Thyroid gland (tissue), 4 donors: ENCODE measurements around the gene OR6Y1.

Experiments used
- POLR2A ChIP-seq, 2 donors: fragments of 450-650 bp; IDR thresholded peaks; one replicate each; pipeline ENCODE4 v1.6.1; 2017; ENCODE audit warnings: antibody characterized with exemption in 2 of 2, mild to moderate bottlenecking in 2 of 2, moderate library complexity in 1 of 2
- TF ChIP-seq, protein P1 (sequence below), 6 experiments: fragments of 200-600 bp in 3 of 6; fragments of 450-650 bp in 3 of 6; sonication (generic) in 3 of 6; IDR thresholded peaks; one replicate each; pipeline ENCODE4 v1.5.1; 2016 to 2019; ENCODE audit warnings: antibody characterized with exemption in 6 of 6, mild to moderate bottlenecking in 2 of 6, inconsistent platforms in 1 of 6, moderate library complexity in 1 of 6

- TF ChIP-seq, protein P1, sequence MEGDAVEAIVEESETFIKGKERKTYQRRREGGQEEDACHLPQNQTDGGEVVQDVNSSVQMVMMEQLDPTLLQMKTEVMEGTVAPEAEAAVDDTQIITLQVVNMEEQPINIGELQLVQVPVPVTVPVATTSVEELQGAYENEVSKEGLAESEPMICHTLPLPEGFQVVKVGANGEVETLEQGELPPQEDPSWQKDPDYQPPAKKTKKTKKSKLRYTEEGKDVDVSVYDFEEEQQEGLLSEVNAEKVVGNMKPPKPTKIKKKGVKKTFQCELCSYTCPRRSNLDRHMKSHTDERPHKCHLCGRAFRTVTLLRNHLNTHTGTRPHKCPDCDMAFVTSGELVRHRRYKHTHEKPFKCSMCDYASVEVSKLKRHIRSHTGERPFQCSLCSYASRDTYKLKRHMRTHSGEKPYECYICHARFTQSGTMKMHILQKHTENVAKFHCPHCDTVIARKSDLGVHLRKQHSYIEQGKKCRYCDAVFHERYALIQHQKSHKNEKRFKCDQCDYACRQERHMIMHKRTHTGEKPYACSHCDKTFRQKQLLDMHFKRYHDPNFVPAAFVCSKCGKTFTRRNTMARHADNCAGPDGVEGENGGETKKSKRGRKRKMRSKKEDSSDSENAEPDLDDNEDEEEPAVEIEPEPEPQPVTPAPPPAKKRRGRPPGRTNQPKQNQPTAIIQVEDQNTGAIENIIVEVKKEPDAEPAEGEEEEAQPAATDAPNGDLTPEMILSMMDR (IDR thresholded peaks at IDR 0.05): no peak
- TF ChIP-seq POLR2A (IDR thresholded peaks at IDR 0.05): no peak
These were observed 1.9 kb downstream of the OR6Y1 start for GRCh38 chr1:158552296-158552695.
